Measurements from ENCODE around the gene DCLK2.

DCLK2 gene

GRCh38 chr4:150280975-150281374 is 202.7 kb downstream of the DCLK2 start:
- DNase-seq = no peak

- DNase-seq = no peak
These were observed 205.4 kb downstream of the DCLK2 start for GRCh38 chr4:150283689-150284088.

GRCh38 chr4:150286656-150287055 is 208.4 kb downstream of the DCLK2 start:
- no peak for DNase-seq

- no peak for DNase-seq
These were observed 211.0 kb downstream of the DCLK2 start for GRCh38 chr4:150289198-150289597.

- DNase-seq = no peak
These were observed 211.6 kb downstream of the DCLK2 start for GRCh38 chr4:150289881-150290280.

- DNase-seq = no peak
These were observed 219.7 kb downstream of the DCLK2 start for GRCh38 chr4:150297861-150298474.

GRCh38 chr4:150299816-150300215 is 221.6 kb downstream of the DCLK2 start:
- DNase-seq = no peak

GRCh38 chr4:150302553-150302952 is 224.3 kb downstream of the DCLK2 start:
- no peak for DNase-seq

- DNase-seq = no peak
These were observed 227.8 kb downstream of the DCLK2 start for GRCh38 chr4:150305995-150306394.

- DNase-seq = no peak
These were observed 228.5 kb downstream of the DCLK2 start for GRCh38 chr4:150306719-150307118.
